Transverse colon (tissue), 4 donors: ENCODE data around the gene OR5H2. TPM values are rescaled to one million over a fixed set of nuclear protein-coding genes. Genes with fewer than 3 reads are reported as not detected.

Experiments
- DNase-seq: peaks from one replicate; pipeline ENCODE4 v3.0.0-alpha.2; 2019
- H3K27ac ChIP-seq, 4 donors: fragments of 200-600 bp; sonication (generic); 2 replicates each; pipeline ENCODE4 v1.5.1; 2016 to 2018; ENCODE audit warnings: inconsistent platforms in 4 of 4
- H3K27me3 ChIP-seq: fragments of 200-600 bp; sonication (generic); 2 replicates; pipeline ENCODE4 v1.5.1; 2017; ENCODE audit warnings: inconsistent platforms
- H3K36me3 ChIP-seq, 4 donors: fragments of 200-600 bp; sonication (generic); 2 replicates each; pipeline ENCODE4 v1.5.1; 2017 to 2019; ENCODE audit warnings: inconsistent platforms in 4 of 4
- H3K4me1 ChIP-seq, 4 donors: fragments of 200-600 bp; sonication (generic); 2 replicates each; pipeline ENCODE4 v1.5.1; 2017 to 2020; ENCODE audit warnings: inconsistent platforms in 4 of 4
- H3K4me3 ChIP-seq, 4 donors: fragments of 200-600 bp; sonication (generic); 1 replicate in 1 of 4; 2 replicates in 3 of 4; pipeline versions ENCODE4 v1.5.1 to v1.6.1; 2017 to 2019; ENCODE audit warnings: inconsistent platforms in 4 of 4
- H3K9me3 ChIP-seq, 2 donors: fragments of 200-600 bp; sonication (generic); 2 replicates each; pipeline ENCODE4 v1.5.1; 2017 to 2019; ENCODE audit warnings: inconsistent platforms in 2 of 2
- EP300 ChIP-seq: sonication (generic); formaldehyde crosslinking; IDR thresholded peaks from one replicate; pipeline ENCODE4 v1.6.1; 2017; ENCODE audit warnings: antibody characterized with exemption, low read depth
- POLR2A ChIP-seq: fragments of 450-650 bp; IDR thresholded peaks from one replicate; pipeline ENCODE4 v1.6.1; 2016; ENCODE audit warnings: antibody characterized with exemption, mild to moderate bottlenecking, moderate library complexity
- POLR2AphosphoS5 ChIP-seq, 3 donors: sonication (generic); formaldehyde crosslinking; IDR thresholded peaks; one replicate each; pipeline ENCODE4 v1.6.1; 2016; ENCODE audit warnings: antibody characterized with exemption in 3 of 3
- WGBS, 2 donors: methylation state at CpG; one replicate each; pipeline ENCODE4 v1.1.5; 2018; ENCODE audit warnings: low coverage in 1 of 2; 5-methylcytosine and 5-hydroxymethylcytosine counted together
- in situ Hi-C, 4 donors: fragments of 200-750 bp; cut with MboI; loops; one replicate each; pipeline versions ENCODE4 v1.15.0 to v1.15.1; 2017; ENCODE audit warnings: low sequenced_read_pairs in 3 of 4, low pct_ligation_motif_present in 1 of 4, low pct_unique_long_range_greater_than_20kb in 1 of 4
- intact Hi-C: fragments of 100-400 bp; cut with DNase I; formaldehyde crosslinking; loops from one replicate; pipeline ENCODE4 v1.15.1; 2023; ENCODE audit warnings: low total_unique reads
- total RNA-seq, 4 donors: library from RNA; depleted of rRNA; stranded (reverse); fragments of >200 nt; gene quantifications; one replicate each; pipeline ENCODE4 v1.1.0, GENCODE V29; 2016
- TF ChIP-seq, protein P1 (sequence below), 5 experiments: fragments of 200-600 bp in 3 of 5; fragments of 450-650 bp in 2 of 5; sonication (generic) in 3 of 5; IDR thresholded peaks; 1 replicate in 2 of 5; 2 replicates in 3 of 5; pipeline ENCODE4 v1.5.1; 2016 to 2017; ENCODE audit warnings: antibody characterized with exemption in 5 of 5, inconsistent platforms in 3 of 5, mild to moderate bottlenecking in 2 of 5, moderate library complexity in 1 of 5

OR5H2 gene
- total RNA-seq, 4 donors from 2014 or later, result not detected

DNA sequence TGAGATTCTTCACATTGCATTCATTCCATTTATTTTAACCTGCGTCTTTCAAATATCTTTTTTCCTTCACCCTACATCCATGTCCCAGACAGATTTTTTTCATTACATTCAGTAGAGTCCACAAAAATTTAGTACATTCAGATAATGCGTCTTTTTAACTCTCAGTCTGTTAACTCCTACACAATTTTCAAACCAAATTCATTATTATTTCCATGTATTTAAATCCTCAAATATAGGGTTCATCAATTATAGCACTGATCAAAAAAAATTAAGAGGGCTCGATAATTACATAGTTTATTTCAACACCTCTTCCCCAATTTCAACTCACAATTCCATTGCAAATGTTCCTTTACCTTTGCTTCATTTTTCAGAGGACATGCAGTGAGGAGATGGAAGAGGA lies 18.4 kb upstream of the OR5H2 start, which contains the start of gene OR5H6:
Gene OR5H6 (plus strand): TSS at position 301 of the 400 bp plus-strand sequence. CDS start 89 bp downstream, at position 390.
- H3K4me3 ChIP-seq, result no peak within 1 kb of the TSS
- H3K4me1 ChIP-seq, result no peaks in the 10 kb centered on the region
- in situ Hi-C loops (no loop called here), intact Hi-C loops (no loop called here)
- TF ChIP-seq POLR2AphosphoS5 (IDR thresholded peaks at IDR 0.05) (no peak), POLR2A (no peak), EP300 (no peak)
- TF ChIP-seq, protein P1, sequence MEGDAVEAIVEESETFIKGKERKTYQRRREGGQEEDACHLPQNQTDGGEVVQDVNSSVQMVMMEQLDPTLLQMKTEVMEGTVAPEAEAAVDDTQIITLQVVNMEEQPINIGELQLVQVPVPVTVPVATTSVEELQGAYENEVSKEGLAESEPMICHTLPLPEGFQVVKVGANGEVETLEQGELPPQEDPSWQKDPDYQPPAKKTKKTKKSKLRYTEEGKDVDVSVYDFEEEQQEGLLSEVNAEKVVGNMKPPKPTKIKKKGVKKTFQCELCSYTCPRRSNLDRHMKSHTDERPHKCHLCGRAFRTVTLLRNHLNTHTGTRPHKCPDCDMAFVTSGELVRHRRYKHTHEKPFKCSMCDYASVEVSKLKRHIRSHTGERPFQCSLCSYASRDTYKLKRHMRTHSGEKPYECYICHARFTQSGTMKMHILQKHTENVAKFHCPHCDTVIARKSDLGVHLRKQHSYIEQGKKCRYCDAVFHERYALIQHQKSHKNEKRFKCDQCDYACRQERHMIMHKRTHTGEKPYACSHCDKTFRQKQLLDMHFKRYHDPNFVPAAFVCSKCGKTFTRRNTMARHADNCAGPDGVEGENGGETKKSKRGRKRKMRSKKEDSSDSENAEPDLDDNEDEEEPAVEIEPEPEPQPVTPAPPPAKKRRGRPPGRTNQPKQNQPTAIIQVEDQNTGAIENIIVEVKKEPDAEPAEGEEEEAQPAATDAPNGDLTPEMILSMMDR (IDR thresholded peaks at IDR 0.05), result no peak
- DNase-seq, result no peak
- H3K9me3 ChIP-seq, result no peaks in the 10 kb centered on the region
- H3K27ac ChIP-seq, result no peak within 1 kb of the TSS
- WGBS, 2 donors, result 64 to 79% methylated on average over 3 of the region's 3 CpGs
- no peaks in the 10 kb centered on the region for H3K27me3 ChIP-seq
- H3K36me3 ChIP-seq, result no peaks in the 10 kb centered on the region

DNA sequence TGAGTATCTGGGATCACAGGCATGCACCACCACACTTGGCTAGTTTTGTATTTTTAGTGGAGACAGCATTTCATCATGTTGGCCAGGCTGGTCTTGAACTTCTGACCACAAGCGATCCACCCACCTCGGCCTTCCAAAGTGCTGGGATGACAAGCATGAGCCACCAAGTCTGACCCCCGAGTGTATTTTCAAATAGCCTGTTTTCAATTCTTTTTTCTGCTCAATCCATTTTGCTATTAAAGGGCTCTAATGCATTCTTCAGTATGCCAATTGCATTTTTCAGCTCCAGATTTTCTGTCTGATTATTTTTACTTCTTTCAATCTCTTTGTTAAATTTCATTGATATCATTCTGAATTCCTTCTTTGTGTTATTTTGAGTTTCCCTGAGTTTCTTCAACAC lies 12.5 kb upstream of the OR5H2 start:
- intact Hi-C loops (no loop called here), in situ Hi-C loops (no loop called here)
- Histone ChIP-seq H3K27ac (no peak overlapping the region), H3K36me3 (no peaks in the 10 kb centered on the region), H3K4me3 (no peak overlapping the region), H3K9me3 (peaks cover 0 to 3% of the 10 kb centered on the region in 2 donors), H3K4me1 (no peaks in the 10 kb centered on the region), H3K27me3 (no peaks in the 10 kb centered on the region)
- WGBS, 2 donors, result 76 to 83% methylated on average over 3 of the region's 3 CpGs
- no peak for DNase-seq
- TF ChIP-seq EP300 (no peak), POLR2AphosphoS5 (IDR thresholded peaks at IDR 0.05) (no peak), POLR2A (no peak)
- TF ChIP-seq, protein P1 (IDR thresholded peaks at IDR 0.05), result no peak

DNA sequence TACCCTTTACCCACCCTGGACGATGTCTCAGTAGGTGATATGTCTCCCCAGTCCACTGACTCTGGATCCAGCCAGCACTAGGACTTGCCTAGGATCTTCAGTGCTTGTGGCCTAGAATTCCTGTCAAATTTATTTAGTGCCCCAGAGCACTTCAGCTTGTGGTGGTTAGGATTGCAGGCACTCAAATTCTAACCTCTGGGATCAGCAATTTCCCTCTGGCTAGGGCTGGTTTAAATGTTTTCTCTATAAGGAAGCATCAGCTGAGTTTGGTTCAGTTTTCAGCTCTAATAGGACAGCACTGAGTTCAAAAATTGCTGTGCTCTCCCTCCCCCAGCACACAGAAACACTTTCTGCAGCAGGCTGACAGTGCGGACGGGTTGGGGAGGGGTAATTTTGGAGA lies 10.2 kb upstream of the OR5H2 start:
- DNase-seq, result no peak
- in situ Hi-C loops, result no loop called here
- Histone ChIP-seq H3K36me3 (no peaks in the 10 kb centered on the region), H3K27me3 (no peaks in the 10 kb centered on the region), H3K4me1 (no peaks in the 10 kb centered on the region), H3K9me3 (peaks cover 0 to 3% of the 10 kb centered on the region in 2 donors), H3K27ac (no peak overlapping the region), H3K4me3 (no peak overlapping the region)
- 64 to 75% methylated on average over 2 to 3 of the region's 3 CpGs for WGBS, 2 donors
- intact Hi-C loops, result no loop called here
- TF ChIP-seq, protein P1 (IDR thresholded peaks at IDR 0.05), result no peak
- no peak for TF ChIP-seq POLR2A
- TF ChIP-seq EP300, result no peak
- TF ChIP-seq POLR2AphosphoS5 (IDR thresholded peaks at IDR 0.05), result no peak

DNA sequence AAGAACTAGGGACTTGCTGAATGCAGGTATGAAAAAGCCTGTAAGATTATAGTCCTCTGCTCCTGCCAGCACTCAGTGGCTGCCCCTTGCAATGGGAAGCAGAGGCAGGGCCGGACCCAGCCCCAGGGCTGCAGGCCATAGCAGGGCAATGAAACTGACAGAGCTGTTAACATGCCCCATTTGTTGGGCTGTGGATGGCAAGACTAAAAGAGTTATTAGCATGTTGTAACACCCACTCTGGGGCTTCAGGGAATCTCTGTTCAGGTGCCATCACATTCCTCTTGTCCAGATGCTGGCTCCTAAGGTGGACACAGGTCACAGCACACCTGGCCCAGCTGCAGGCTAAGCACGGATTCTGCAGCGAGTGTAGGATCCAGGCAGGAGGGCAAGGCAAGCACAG lies 7.4 kb upstream of the OR5H2 start:
- intact Hi-C loops, result no loop called here
- 70% methylated on average over 3 of the region's 3 CpGs; no CpG with 5 or more reads in 1 of the 2 donors for WGBS, 2 donors

More for the DNA sequence above, 7.4 kb upstream of the OR5H2 start:
- H3K27ac ChIP-seq, result no peak overlapping the region
- TF ChIP-seq, protein P1 (IDR thresholded peaks at IDR 0.05), result no peak
- TF ChIP-seq POLR2AphosphoS5 (IDR thresholded peaks at IDR 0.05) (no peak), EP300 (no peak), POLR2A (no peak)
- H3K4me1 ChIP-seq, result no peaks in the 10 kb centered on the region
- DNase-seq, result no peak
- in situ Hi-C loops, result no loop called here
- no peaks in the 10 kb centered on the region for H3K36me3 ChIP-seq
- H3K27me3 ChIP-seq, result no peaks in the 10 kb centered on the region
- peaks cover 0 to 3% of the 10 kb centered on the region in 2 donors for H3K9me3 ChIP-seq
- H3K4me3 ChIP-seq, result no peak overlapping the region
